ENCODE data around the gene MTCL1.

- TF ChIP-seq POLR2A (IDR thresholded peaks at IDR 0.05), result no peak
- no peak for TF ChIP-seq CTCF (IDR thresholded peaks at IDR 0.05 in 8 of 11, conservative IDR thresholded peaks at IDR 0.05 in 3 of 11)
- no peak for TF ChIP-seq POLR2AphosphoS5 (IDR thresholded peaks at IDR 0.05)
Observed at GRCh38 chr18:8688816-8689215, 16.5 kb upstream of the MTCL1 start.
